Pancreas (tissue), 10 donors: ENCODE measurements around the gene UGT2B10. TPM values are rescaled to one million over a fixed set of nuclear protein-coding genes. Genes with fewer than 3 reads are reported as not detected.
A peak's percentile ranks its signal among the peaks of the same experiment; 100 is the strongest.

ENCODE experiments used
- ATAC-seq, 4 donors: fragments of 200-7000 bp; cut with Tn5 transposase; one replicate each; pipeline versions ENCODE4 v1.8.0 to v1.9.1; 2020; ENCODE audit warnings: mild to moderate bottlenecking in 4 of 4, moderate library complexity in 4 of 4
- DNase-seq, 6 donors: peaks; one replicate each; pipeline ENCODE4 v3.0.0-alpha.2; 2020
- FAIRE-seq: peaks from 2 replicates; lab custom pipeline; 2012; peaks lifted over from hg19 to GRCh38; lab: Jason Lieb, UNC
- H3K27ac ChIP-seq, 4 donors: fragments of 200-600 bp; sonication (generic); 1 replicate in 3 of 4; 2 replicates in 1 of 4; pipeline versions ENCODE4 v1.5.0 to v1.8.0; 2020
- H3K27me3 ChIP-seq, 4 donors: fragments of 200-600 bp; one replicate each; pipeline ENCODE4 v1.8.0; 2021
- H3K36me3 ChIP-seq, 3 donors: fragments of 200-600 bp; sonication (generic) in 1 of 3; one replicate each; pipeline versions ENCODE4 v1.5.0 to v1.8.0; 2020 to 2021
- H3K4me1 ChIP-seq, 3 donors: fragments of 200-600 bp; one replicate each; pipeline ENCODE4 v1.8.0; 2021
- H3K4me3 ChIP-seq, 4 donors: fragments of 200-600 bp; sonication (generic) in 2 of 4; one replicate each; pipeline versions ENCODE4 v1.5.0 to v1.8.0; 2020 to 2021
- H3K9me3 ChIP-seq, 4 donors: fragments of 200-600 bp; one replicate each; pipeline ENCODE4 v1.8.0; 2021
- CTCF ChIP-seq, 4 donors: fragments of 200-600 bp; sonication (generic) in 3 of 4; IDR thresholded peaks; one replicate each; pipeline versions ENCODE4 v1.5.0 to v1.8.0; 2021; ENCODE audit warnings: antibody characterized with exemption in 4 of 4
- WGBS, 2 donors: extraction: QIAGEN DNeasy Blood & Tissue Kit; methylation state at CpG; one replicate each; pipeline ENCODE4 v1.1.7; 2013; 5-methylcytosine and 5-hydroxymethylcytosine counted together
- intact Hi-C, 3 donors: fragments of 100-400 bp; cut with DNase I; formaldehyde crosslinking; loops; one replicate each; pipeline versions ENCODE4 v1.11.1 to v1.14.2; 2022
- polyA plus RNA-seq, 2 donors: library from polyadenylated mRNA; stranded (reverse); fragments of 200-250 nt; gene quantifications; one replicate each; pipeline ENCODE4 v1.2.3, GENCODE V29; 2013
- total RNA-seq, 6 donors: library from RNA; stranded (reverse); fragmentation: NEBNext Ultra II Directional in 4 of 6; extraction: Animal tissue kit (Norgen Biotek cat#: 25700) in 4 of 6; gene quantifications; one replicate each; pipeline versions ENCODE4 v1.2.1 to v1.2.4, GENCODE V29; 2021 to 2023
- donor health status: healthy with polysubstance abuse.
- donor health status: DM: no; HTN: no; CAD: no; lungs with moderate emphysema.
- donor health status: DM: no; HTN: no; CAD: no.
- donor health status: control.
- donor health status: control.
- donor health status: Bipolar disorder and iron deficiency.
- donor health status: DM: yes; HTN: yes; CAD: no.
- donor health status: DM: no; HTN: no; CAD: no.
- donor health status: DM: no; HTN: no; CAD: no.
- donor health status: DM: yes; HTN: yes; CAD: no.

Gene UGT2B10
- total and polyA plus RNA-seq, 8 donors: 0.25 TPM; not detected in 7

- DNase-seq (no peak), FAIRE-seq (no peak), ATAC-seq (no peak)
- Histone ChIP-seq H3K9me3 (no peaks in the 10 kb centered on the region), H3K27ac (no peak overlapping the region), H3K36me3 (no peaks in the 10 kb centered on the region), H3K4me1 (peaks cover 21 to 60% (median 43%) of the 10 kb centered on the region in 3 donors), H3K27me3 (no peaks in the 10 kb centered on the region), H3K4me3 (no peak overlapping the region)
- no peak for TF ChIP-seq CTCF (IDR thresholded peaks at IDR 0.05)
- WGBS, 2 donors: 88 to 91% methylated on average over 8 of the region's 8 CpGs
- intact Hi-C loops: no loop called here
Observed at GRCh38 chr4:68869274-68869773, 53.5 kb downstream of the UGT2B10 start.

GRCh38 chr4:68871809-68872642 is 56.2 kb downstream of the UGT2B10 start:
- DNase-seq (no peak), ATAC-seq (peak; percentile 76 to 84 (median 80)), FAIRE-seq (peak; percentile 49)
- Histone ChIP-seq H3K9me3 (no peaks in the 10 kb centered on the region), H3K36me3 (no peaks in the 10 kb centered on the region), H3K27me3 (no peaks in the 10 kb centered on the region), H3K27ac (peak overlapping the region; percentile 29 to 87 (median 76)), H3K4me1 (peaks cover 12 to 56% (median 28%) of the 10 kb centered on the region in 3 donors), H3K4me3 (no peak overlapping the region)
- WGBS, 2 donors: 12 to 16% methylated on average over 2 of the region's 2 CpGs
- no peak for TF ChIP-seq CTCF (IDR thresholded peaks at IDR 0.05)
- intact Hi-C loops: loop anchor here in 1 of 3 donors (10.0 kb wide), 2 partner anchors 293 to 377 kb away; no protein-coding TSS in a partner anchor

GRCh38 chr4:68872643-68873502 is 57.1 kb downstream of the UGT2B10 start:
- Histone ChIP-seq H3K4me3 (no peak overlapping the region), H3K27me3 (no peaks in the 10 kb centered on the region), H3K27ac (peak overlapping the region; percentile 29 to 87 (median 76)), H3K9me3 (no peaks in the 10 kb centered on the region), H3K4me1 (peaks cover 12 to 52% (median 25%) of the 10 kb centered on the region in 3 donors), H3K36me3 (no peaks in the 10 kb centered on the region)
- FAIRE-seq (no peak), DNase-seq (no peak), ATAC-seq (peak; percentile 40 to 65 (median 60))
- WGBS, 2 donors: 19 to 27% methylated on average over 3 of the region's 3 CpGs
- no peak for TF ChIP-seq CTCF (IDR thresholded peaks at IDR 0.05)
- intact Hi-C loops: loop anchor here in 1 of 3 donors (10.0 kb wide), 2 partner anchors 292 to 378 kb away; no protein-coding TSS in a partner anchor

- peaks cover 12 to 42% (median 22%) of the 10 kb centered on the region in 3 donors for H3K4me1 ChIP-seq
- no peak for TF ChIP-seq CTCF (IDR thresholded peaks at IDR 0.05)
- H3K4me3 ChIP-seq: no peak overlapping the region
- no peaks in the 10 kb centered on the region for H3K27me3 ChIP-seq
- FAIRE-seq (no peak), DNase-seq (no peak), ATAC-seq (no peak)
- peak overlapping the region in 3 of 4 donors; percentile 2 to 87 (median 81) for H3K27ac ChIP-seq
- no peaks in the 10 kb centered on the region for H3K9me3 ChIP-seq
- intact Hi-C loops: loop anchor here in 1 of 3 donors (10.0 kb wide), 2 partner anchors 290 to 380 kb away; no protein-coding TSS in a partner anchor
- H3K36me3 ChIP-seq: no peaks in the 10 kb centered on the region
Observed at GRCh38 chr4:68874507-68874906, 58.7 kb downstream of the UGT2B10 start.
